HepG2 (cell line): Measurements from ENCODE around the gene MRPL20. TPM values are rescaled to one million over a fixed set of nuclear protein-coding genes. Genes with fewer than 3 reads are reported as not detected.

Source experiments
- ASH2L ChIP-seq: fragments of 300-600, 200-600 bp; sonication (generic); IDR thresholded peaks from 2 replicates; pipeline ENCODE4 v1.7.0; 2017; ENCODE audit warnings: low read depth, mild to moderate bottlenecking, moderate library complexity, mixed read lengths, low read length; ENCODE audit not compliant: insufficient read length
- CCDC6 ChIP-seq: sonication (generic); formaldehyde crosslinking; IDR thresholded peaks from 2 replicates; pipeline ENCODE4 v1.8.1; 2022; ENCODE audit warnings: mild to moderate bottlenecking, missing genetic modification reagents, moderate library complexity
- FOSL1 ChIP-seq: sonication (generic); formaldehyde crosslinking; IDR thresholded peaks from 2 replicates; pipeline ENCODE4 v1.9.0; 2021; ENCODE audit warnings: missing genetic modification reagents, borderline replicate concordance
- IKZF4 ChIP-seq: sonication (generic); formaldehyde crosslinking; IDR thresholded peaks from 2 replicates; pipeline ENCODE4 v1.5.1; 2020; ENCODE audit warnings: borderline replicate concordance, mild to moderate bottlenecking, low read depth, missing genetic modification reagents; ENCODE audit errors: not compliant biosample characterization
- NR2F2 ChIP-seq: IDR thresholded peaks from 2 replicates; pipeline ENCODE4 v1.6.1; 2012; ENCODE audit warnings: low read depth, inconsistent platforms, borderline replicate concordance
- PITX1 ChIP-seq: sonication (generic); formaldehyde crosslinking; IDR thresholded peaks from 2 replicates; pipeline ENCODE4 v1.5.1; 2020; ENCODE audit warnings: mild to moderate bottlenecking, missing genetic modification reagents
- PLSCR1 ChIP-seq: sonication (generic); formaldehyde crosslinking; IDR thresholded peaks from 2 replicates; pipeline ENCODE4 v1.5.0; 2020; ENCODE audit warnings: missing genetic modification reagents, mild to moderate bottlenecking, borderline replicate concordance
- SSRP1 ChIP-seq: IDR thresholded peaks from 2 replicates; pipeline ENCODE4 v1.6.1; 2016; ENCODE audit warnings: control low read depth
- THAP9 ChIP-seq: sonication (generic); formaldehyde crosslinking; IDR thresholded peaks from 2 replicates; pipeline ENCODE4; 2020; ENCODE audit warnings: missing genetic modification reagents, mild to moderate bottlenecking, borderline replicate concordance
- YEATS2 ChIP-seq: sonication (generic); formaldehyde crosslinking; IDR thresholded peaks from 2 replicates; pipeline ENCODE4 v1.4.0; 2020; ENCODE audit warnings: missing genetic modification reagents, borderline replicate concordance
- ZFP62 ChIP-seq: sonication (generic); formaldehyde crosslinking; IDR thresholded peaks from 2 replicates; pipeline ENCODE4 v1.4.0; 2020; ENCODE audit warnings: missing genetic modification reagents
- ZFP90 ChIP-seq: sonication (generic); formaldehyde crosslinking; IDR thresholded peaks from 2 replicates; pipeline ENCODE4 v1.8.0; 2022; ENCODE audit warnings: missing genetic modification reagents, mild to moderate bottlenecking, inconsistent platforms, borderline replicate concordance
- ZNF550 ChIP-seq: sonication (generic); formaldehyde crosslinking; IDR thresholded peaks from 2 replicates; pipeline ENCODE4 v1.4.0; 2020; ENCODE audit warnings: mild to moderate bottlenecking, missing genetic modification reagents, borderline replicate concordance
- ZNF672 ChIP-seq: sonication (generic); formaldehyde crosslinking; IDR thresholded peaks from 2 replicates; pipeline ENCODE4 v1.8.1; 2022; ENCODE audit warnings: missing genetic modification reagents
- ZNF724P ChIP-seq: sonication (generic); formaldehyde crosslinking; IDR thresholded peaks from 2 replicates; pipeline ENCODE4 v1.8.0; 2022; ENCODE audit warnings: missing genetic modification reagents, borderline replicate concordance
- polyA plus RNA-seq, 8 experiments: library from polyadenylated mRNA; depleted of rRNA in 3 of 8; stranded (reverse) in 7 of 8; unstranded in 1 of 8; fragments of >200 nt; fragmentation: Illumina TruSeq in 4 of 8; extraction: Trizol in 4 of 8; gene quantifications; 2 replicates each; pipeline versions ENCODE4 v1.2.1 to v1.2.3, GENCODE V29; 2011 to 2016; ENCODE audit warnings: low read depth in 4 of 8, missing spikeins in 1 of 8, mixed read lengths in 1 of 8; ENCODE audit not compliant: insufficient read depth in 1 of 8
- total RNA-seq, 5 experiments: library from RNA; depleted of rRNA; stranded (reverse); fragments of >200 nt; fragmentation: Illumina TruSeq; extraction: Trizol; gene quantifications; 2 replicates each; pipeline ENCODE4 v1.2.3, GENCODE V29; 2016; ENCODE audit warnings: low read depth in 1 of 5
- TF ChIP-seq, protein P1 (sequence below): IDR thresholded peaks from 2 replicates; pipeline ENCODE4 v1.6.1; 2012; ENCODE audit warnings: low read length, improper control_type of control experiment
- TF ChIP-seq, protein P2 (sequence below): sonication (generic); formaldehyde crosslinking; IDR thresholded peaks from 2 replicates; pipeline ENCODE4 v1.5.0; 2020; ENCODE audit warnings: missing genetic modification reagents
- TF ChIP-seq, protein P3 (sequence below): sonication (generic); formaldehyde crosslinking; conservative IDR thresholded peaks from 2 replicates; pipeline ENCODE4 v1.4.0; 2020; ENCODE audit warnings: missing genetic modification reagents

Gene MRPL20
- total and polyA plus RNA-seq, 2 of the 13 experiments (the other 11 are each of a cell fraction or from before 2014, with no cell fraction given), result 59.2 to 127 TPM

DNA sequence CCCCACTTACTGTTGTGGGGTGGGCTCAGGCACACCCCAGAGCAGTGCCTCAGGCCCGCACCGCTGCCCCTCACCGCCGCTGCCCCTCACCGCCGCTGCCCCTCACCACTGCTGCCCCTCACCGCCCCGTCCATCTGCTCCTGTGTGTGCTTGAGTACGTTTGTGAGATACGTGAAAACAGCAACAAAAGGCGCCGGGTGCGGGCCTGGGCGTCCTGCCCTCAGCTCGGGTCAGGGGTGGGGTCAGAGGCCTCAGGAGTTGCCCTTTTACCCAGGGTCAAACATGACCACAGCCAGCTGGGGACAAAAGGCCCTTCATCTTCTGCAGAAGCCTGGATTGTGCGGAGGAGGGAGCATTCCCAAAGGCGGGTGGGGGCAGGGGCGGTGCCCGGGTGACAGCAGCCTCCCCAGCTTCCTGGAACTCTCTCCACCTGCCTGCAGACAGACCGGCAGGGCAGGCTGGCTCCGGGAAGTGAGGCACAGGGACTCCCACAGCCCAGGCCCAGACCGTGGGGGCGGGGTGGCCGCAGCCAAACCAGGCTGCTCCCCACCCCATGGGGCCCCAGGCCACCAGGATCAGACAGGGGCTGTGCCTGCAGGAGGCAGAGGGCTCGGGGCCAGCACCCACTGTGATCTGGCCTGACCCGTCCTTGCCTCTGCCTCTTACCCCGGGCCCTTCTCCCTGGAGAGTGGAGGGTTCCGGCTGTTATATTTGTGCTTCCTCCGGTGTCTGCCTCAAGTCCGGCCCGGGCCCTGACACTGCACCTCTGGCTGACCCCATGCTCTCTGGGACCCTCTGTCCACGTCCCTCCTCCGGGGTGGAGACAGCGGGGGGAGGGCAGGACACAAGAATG lies 26.1 kb upstream of the MRPL20 start (continued):
- 0 out of 2 replicates have a peak, but pooled peaks have one; percentile 20 for TF ChIP-seq ZFP90 (CRISPR knock-in tag)
- peak; percentile 89 for TF ChIP-seq PITX1
- TF ChIP-seq, protein P1, sequence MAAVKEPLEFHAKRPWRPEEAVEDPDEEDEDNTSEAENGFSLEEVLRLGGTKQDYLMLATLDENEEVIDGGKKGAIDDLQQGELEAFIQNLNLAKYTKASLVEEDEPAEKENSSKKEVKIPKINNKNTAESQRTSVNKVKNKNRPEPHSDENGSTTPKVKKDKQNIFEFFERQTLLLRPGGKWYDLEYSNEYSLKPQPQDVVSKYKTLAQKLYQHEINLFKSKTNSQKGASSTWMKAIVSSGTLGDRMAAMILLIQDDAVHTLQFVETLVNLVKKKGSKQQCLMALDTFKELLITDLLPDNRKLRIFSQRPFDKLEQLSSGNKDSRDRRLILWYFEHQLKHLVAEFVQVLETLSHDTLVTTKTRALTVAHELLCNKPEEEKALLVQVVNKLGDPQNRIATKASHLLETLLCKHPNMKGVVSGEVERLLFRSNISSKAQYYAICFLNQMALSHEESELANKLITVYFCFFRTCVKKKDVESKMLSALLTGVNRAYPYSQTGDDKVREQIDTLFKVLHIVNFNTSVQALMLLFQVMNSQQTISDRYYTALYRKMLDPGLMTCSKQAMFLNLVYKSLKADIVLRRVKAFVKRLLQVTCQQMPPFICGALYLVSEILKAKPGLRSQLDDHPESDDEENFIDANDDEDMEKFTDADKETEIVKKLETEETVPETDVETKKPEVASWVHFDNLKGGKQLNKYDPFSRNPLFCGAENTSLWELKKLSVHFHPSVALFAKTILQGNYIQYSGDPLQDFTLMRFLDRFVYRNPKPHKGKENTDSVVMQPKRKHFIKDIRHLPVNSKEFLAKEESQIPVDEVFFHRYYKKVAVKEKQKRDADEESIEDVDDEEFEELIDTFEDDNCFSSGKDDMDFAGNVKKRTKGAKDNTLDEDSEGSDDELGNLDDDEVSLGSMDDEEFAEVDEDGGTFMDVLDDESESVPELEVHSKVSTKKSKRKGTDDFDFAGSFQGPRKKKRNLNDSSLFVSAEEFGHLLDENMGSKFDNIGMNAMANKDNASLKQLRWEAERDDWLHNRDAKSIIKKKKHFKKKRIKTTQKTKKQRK, result no peak
- TF ChIP-seq IKZF4 (CRISPR knock-in tag), result peak; percentile 22
- peak; percentile 65; the same call in 1 of the 2 replicates for TF ChIP-seq YEATS2 (CRISPR knock-in tag)
- TF ChIP-seq ZNF550 (CRISPR knock-in tag), result peak; percentile 74; the same call in 1 of the 2 replicates
- no peak for TF ChIP-seq NR2F2
- peak; percentile 71; the same call in 1 of the 2 replicates for TF ChIP-seq THAP9 (CRISPR knock-in tag)
- no peak for TF ChIP-seq FOSL1 (CRISPR knock-in tag)
- TF ChIP-seq ZNF724P, result 0 out of 2 replicates have a peak, but pooled peaks have one; percentile 9
- TF ChIP-seq, protein P2, sequence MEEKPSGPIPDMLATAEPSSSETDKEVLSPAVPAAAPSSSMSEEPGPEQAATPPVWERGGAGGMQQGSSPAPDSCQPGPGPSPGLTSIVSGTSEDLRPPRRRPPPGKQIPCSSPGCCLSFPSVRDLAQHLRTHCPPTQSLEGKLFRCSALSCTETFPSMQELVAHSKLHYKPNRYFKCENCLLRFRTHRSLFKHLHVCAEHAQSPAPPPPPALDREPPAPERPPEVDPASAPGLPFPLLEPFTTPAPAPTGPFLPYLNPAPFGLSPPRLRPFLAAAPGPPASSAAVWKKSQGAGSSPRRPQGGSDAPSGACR, result peak; percentile 69; the same call in 1 of the 2 replicates
- TF ChIP-seq ASH2L, result peak; percentile 26
- TF ChIP-seq ZNF672 (CRISPR knock-in tag), result no peak
- TF ChIP-seq CCDC6 (CRISPR knock-in tag), result no peak; the same call in none of the 2 replicates
- TF ChIP-seq SSRP1 (CRISPR knock-in tag), result no peak
- 0 out of 2 replicates have a peak, but pooled peaks have one; percentile 72 for TF ChIP-seq PLSCR1 (CRISPR knock-in tag)
- no peak for TF ChIP-seq ZFP62
- TF ChIP-seq, protein P3, sequence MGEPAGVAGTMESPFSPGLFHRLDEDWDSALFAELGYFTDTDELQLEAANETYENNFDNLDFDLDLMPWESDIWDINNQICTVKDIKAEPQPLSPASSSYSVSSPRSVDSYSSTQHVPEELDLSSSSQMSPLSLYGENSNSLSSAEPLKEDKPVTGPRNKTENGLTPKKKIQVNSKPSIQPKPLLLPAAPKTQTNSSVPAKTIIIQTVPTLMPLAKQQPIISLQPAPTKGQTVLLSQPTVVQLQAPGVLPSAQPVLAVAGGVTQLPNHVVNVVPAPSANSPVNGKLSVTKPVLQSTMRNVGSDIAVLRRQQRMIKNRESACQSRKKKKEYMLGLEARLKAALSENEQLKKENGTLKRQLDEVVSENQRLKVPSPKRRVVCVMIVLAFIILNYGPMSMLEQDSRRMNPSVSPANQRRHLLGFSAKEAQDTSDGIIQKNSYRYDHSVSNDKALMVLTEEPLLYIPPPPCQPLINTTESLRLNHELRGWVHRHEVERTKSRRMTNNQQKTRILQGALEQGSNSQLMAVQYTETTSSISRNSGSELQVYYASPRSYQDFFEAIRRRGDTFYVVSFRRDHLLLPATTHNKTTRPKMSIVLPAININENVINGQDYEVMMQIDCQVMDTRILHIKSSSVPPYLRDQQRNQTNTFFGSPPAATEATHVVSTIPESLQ (CRISPR knock-in tag), result no peak
